Measurements from ENCODE around the gene MALAT1.

DNA sequence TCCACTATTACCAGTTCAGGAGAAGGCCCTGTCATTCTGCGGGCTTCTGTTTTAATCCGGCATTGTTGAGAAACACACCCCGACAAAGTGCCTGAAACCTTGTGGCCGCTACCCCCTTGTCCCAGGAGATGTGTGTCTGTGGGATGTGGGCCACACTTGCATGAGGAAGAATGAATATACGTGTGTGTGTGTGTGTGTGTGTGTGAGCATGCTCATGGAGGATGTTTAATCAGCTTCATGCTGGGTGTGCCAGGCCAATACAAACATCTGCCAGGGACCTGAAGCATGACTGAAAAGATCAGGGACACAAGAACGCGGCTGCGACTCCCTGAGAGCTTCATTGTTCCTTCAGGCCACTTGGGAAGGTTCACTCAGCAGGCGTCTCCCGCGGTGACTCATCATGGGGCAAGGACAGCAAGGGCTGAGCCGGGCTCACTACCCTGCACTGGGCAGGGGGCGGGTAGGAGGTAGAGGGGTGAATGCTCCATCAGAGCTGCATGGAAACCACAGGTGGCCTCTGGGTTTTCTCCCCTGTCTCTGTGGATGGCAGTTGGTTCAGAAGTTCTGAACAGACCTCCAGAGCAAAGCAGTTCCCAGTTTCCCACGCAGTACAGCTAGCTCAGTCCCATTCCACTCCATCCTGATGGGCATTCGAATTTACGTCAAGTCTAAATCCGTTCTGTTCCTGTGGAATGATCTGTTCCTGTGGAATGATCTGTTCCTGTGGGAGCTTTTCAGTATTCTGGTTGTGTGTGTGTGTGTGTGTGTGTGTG, 7.0 kb upstream of the MALAT1 start:
- TF ChIP-seq CTCF (IDR thresholded peaks at IDR 0.05) (peak in 2 of 6 experiments; percentile 4 to 12), POLR2A (IDR thresholded peaks at IDR 0.05) (peak in 2 of 4 donors; percentile 40 to 71), EP300 (IDR thresholded peaks at IDR 0.05) (peak in 2 of 4 donors; percentile 44 to 60)

Data from upper lobe of left lung (tissue), 4 donors.